GM19043 (cell line): ENCODE results near the gene DBNDD1.

Experiments
- ATAC-seq: cut with Tn5 transposase; IDR thresholded peaks from one replicate; pipeline ENCODE4 v1.9.1; 2021; ENCODE audit warnings: low read depth; ENCODE audit not compliant: unreplicated experiment

DBNDD1 gene

DNA sequence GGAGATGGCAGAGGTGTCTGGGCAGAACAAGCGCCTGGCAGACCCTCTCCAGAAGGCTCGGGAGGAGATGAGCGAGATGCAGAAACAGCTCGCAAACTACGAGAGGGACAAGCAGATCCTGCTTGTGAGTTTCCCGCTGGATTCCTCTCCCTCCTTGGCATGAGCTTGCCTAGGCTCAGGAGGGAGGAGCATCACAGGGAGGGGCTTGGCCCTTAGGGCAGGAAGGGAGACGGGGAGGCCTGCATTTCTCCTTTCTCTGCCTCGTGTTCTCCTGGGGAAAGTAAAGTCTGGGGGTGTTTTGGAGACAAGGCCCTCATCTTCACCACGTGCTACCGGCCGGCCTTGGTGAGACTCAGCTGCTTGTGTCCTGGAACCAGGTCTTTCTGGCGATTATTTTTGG lies 18.0 kb upstream of the DBNDD1 start:
- ATAC-seq: no peak

DNA sequence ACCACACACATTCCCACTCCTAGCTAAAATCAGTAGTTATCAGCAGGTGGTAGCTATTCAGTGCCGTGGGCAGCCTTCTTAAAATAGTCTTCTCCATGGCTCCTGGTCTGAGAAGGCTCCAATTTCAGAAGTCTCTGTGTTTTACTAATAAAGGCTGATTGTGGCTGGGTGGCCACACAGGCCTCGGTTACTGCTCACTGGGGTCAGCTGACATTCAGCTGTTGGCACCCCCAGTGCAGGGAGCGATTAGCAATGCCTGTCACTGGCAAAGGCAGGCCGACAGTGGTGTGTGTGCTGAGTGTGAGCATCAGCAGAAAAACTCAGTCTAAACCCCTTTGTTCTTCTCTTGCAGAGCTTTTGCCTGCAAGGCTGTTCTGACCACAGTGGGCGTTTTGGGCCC lies 16.6 kb upstream of the DBNDD1 start:
- no peak for ATAC-seq

DNA sequence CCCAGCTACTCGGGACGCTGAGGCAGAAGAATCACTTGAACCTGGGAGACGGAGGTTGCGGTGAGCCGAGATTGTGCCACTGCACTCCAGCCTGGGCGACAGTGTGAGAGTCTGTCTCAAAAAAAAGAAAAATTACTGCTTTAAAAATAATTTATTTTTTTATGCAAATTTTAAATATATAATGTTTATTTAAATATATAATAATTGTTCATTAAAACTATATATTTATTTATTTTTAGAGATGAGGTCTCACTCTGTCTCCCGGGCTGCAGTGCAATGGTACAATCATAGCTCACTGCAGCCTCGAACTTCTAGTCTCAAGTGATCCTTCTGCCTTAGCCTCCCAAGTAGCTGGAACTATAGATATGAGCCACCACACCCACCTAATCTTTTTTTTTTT lies 15.2 kb upstream of the DBNDD1 start:
- no peak for ATAC-seq

DNA sequence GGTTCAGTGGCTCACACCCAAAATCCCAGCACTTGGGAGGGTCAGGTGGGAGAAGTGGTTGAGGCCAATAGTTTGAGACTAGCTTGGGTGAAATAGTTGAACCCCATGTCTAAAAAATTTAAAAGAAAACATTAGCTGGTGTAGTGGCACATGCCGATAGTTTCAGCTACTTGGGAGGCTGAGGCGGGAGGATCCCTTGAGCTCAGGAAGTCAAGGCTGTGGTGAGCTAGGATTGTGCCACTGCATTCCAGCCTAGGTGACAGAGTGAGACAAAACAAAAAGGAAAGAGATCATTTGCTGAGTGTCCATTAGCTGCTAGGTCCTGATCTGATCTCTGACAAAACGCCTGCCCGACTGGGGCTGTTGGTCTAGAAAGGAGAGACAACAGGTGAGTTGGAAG lies 14.1 kb upstream of the DBNDD1 start:
- no peak for ATAC-seq

DNA sequence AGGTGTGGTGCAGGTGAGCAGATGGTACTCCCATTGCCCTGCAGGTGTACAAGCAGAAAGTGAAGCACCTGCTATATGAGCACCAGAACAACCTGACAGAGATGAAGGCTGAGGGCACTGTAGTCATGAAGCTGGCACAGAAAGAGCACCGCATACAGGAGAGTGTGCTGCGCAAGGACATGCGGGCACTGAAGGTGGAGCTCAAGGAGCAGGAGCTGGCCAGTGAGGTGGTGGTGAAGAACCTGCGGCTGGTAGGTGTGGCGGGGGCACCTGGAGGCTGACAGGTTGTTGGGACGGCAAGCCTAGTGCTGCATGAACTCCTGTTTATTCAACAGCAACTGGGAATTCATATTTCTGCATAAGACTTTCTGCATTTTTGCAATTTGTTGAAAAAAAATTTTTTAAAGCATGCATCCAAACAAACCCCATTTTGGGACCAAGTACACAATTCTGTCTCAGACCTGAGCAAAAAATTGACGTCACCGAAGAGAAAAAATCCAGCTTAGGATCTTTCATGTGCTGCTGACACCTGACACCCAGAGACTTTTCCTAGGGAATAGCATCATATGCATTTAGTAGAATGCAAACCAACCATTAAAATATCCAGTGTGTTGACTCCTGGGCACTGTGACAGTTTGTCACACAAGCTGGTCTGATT lies 13.5 kb upstream of the DBNDD1 start:
- no peak for ATAC-seq

DNA sequence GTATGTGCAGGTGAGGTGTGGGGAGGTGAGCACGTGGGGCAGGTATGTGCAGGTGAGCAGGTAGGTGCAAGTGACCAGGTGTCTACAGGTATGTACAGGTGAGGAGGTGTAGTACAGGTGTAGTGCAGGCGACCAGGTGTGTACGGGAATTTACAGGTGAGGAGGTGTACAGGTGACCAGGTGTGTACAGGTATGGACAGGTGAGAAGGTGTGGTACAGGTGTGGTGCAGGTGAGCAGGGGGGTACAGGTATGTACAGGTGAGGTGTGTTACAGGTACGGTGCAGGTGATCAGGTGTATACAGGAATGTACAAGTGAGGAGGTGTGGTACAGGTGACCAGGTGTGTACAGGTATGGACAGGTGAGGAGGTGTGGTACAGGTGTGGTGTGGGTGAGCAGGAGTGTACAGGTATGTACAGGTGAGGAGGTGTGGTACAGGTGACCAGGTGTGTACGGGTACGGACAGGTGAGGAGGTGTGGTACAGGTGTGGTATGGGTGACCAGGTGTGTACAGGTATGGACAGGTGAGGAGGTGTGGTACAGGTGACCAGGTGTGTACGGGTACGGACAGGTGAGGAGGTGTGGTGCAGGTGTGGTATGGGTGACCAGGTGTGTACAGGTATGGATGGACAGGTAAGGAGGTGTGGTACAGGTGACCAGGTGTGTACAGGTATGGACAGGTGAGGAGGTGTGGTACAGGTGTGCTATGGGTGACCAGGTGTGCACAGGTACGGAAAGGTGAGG lies 12.8 kb upstream of the DBNDD1 start:
- ATAC-seq: no peak

DNA sequence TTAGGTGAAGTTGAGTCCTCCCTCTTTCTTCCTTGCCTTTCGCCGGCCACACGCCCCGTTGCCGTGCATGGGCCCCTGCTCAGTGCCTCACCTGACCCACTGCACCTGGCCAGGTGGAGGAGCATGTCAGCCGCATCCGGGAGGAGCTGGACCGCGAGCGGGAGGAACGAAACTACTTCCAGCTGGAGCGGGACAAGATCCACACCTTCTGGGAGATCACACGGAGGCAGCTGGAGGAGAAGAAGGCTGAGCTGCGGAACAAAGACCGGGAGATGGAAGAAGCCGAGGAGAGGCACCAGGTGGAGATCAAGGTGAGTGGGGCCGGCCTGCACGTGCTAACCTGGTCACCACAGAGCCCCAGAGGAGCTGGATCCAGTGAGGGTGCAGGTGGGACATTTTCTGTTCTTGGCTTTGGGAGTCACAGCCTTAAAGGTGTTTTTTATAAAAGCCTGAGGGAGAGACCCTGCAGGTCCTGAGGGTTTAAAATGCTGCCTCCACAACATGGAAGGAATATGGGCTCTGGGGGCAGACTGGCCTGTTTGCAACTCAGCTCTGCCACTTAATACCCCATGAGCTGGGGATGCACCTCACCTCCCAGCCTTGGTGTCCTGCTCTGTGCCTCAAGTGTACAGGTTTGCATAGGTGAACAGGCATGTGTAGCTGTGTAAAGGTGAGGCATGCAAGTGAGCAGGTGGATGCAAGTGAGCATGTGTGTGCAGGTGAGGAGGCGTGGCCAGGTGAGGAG lies 12.1 kb upstream of the DBNDD1 start:
- no peak for ATAC-seq

DNA sequence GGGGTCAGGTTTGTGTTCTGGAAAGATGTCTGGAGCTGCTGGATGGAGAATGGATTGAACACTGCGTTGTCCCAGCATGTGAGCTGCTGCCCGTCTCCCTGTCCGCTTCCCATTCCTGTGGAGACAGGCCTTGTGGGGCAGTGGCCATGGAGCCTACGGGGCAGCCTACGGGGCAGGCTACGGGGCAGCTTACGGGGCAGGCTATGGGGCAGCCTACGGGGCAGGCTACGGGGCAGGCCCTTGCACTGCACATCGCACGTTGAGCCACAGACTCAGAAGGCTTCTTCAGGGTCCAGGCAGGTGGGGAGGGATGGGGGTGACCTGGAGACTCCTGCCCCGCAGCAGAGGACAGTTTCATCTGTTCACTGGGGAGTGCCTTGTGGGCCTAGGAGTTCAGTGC lies 9.7 kb upstream of the DBNDD1 start:
- no peak for ATAC-seq

DNA sequence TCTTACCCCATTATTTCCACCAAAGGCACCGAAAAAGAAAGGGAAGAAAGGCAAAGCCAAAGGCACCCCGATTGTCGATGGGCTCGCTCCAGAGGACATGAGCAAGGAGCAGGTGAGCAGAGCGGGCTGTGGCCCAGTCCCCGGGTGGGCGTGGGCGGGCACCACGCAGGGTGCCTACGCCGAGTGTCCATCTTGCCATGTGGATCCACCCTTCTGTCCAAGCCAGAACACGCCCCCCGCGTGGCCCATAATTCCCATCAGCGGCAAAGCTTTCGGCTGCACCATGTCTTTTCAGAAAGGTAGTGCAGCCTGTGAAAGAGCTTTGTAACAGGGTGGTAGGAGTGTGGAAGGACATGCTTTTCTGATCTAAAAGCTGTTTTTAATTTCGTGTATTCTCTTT lies 8.4 kb upstream of the DBNDD1 start:
- ATAC-seq: no peak

DNA sequence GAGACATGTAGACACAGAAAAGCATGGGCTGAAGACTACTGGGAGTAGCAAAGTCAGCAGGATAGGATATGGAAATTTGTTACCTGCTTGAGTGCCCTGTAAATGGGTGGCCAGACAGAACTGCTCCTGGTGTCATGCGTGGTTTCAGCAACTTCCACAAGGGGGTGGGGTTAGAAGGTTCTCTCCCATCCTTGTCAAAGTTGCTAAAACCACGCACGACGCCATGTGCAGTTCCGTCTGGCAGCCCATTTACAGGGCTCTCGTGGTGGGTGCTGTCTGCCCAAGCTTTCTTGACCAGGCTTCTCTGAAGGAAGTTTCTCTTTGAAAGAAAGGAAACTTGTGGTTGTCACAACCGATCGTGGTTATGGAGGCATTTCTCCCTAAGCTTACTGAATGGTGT lies 6.9 kb upstream of the DBNDD1 start:
- no peak for ATAC-seq

DNA sequence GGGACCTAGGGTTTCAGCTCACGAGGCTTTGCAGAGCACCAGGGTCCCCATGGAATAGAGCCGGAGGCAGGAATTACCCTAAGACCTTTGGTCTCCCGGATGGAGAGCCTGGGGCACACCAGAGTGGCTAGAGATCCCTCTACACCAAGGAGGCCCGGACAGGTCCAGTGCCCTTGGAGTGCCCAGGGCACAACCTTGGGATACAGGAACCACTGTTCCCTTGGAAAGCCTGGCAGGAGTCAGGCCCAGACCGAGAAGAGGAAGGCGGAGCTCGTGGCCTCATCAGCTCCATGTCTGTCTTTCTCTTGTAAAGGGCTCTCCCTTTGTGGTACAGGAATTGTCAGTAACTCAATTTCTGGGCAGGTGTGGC lies 3.8 kb upstream of the DBNDD1 start:
- no peak for ATAC-seq

DNA sequence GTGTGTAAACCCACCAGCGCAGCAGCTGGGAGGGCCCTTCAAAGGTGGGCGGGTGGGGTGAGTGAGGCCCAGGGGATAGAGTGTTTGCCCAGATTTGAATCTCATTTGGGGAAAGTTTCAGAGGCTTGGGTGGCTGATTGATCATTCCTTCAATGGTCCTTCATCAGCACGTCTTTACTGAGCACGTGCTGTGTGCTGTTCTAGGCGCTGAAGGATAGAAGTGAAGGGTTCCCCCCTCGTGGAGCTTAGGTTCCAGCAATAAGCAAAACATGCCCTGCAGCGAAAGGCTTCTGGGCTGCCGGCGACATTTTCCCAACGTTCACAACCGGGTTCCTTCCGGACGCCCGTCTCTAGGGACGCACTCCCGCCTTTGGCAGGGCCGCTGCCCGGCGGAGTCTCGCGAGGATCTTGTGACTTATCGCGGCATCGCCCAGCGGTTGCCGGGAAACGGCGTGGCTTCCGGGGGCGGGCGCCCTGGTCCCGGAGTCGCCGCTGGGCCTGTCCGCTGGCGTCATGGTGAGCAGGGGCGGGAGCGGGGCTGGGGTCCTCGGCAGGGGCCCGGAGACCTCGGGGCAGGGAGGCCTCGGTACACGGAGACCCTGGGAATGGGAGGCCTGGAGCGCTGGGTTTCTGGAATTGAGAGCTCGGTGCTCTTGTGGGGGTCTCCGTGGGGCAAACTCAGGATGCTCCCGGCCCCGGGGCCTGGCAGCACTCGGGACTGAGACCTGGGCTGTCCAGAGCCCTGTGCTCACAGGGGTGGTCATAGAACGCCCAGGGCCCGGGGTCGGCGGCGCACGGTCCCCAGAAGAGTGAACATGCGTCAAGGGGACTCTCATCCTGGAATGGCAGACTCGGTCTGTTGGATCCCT lies 3.2 kb upstream of the DBNDD1 start:
- peak; percentile 53 for ATAC-seq

DNA sequence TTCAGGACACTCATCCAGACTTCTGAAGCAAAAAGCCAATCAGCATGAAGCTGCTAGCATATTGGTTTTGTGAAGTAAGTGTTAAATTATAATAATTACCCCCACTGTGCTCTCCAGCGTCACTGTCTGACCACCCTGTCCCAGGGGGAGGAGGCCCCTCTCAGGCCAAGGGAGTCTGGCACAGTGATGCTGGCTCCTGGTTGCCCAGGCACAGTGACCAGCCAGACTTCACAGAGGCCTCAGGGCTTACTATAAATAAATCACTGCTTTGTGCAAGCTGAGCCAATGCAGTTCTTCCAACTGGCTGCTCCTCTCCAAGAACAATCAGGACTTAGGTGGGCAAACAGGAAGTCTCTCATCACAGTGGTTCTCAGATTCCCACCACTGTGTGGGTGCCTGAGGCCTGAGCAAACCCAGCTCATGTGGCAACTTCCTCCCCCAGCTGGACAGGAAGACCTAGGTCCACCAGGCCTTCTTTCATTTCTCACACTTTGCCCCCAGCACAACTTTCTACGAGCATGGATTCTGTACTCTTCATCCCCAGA lies 1.7 kb upstream of the DBNDD1 start:
- no peak for ATAC-seq

DNA sequence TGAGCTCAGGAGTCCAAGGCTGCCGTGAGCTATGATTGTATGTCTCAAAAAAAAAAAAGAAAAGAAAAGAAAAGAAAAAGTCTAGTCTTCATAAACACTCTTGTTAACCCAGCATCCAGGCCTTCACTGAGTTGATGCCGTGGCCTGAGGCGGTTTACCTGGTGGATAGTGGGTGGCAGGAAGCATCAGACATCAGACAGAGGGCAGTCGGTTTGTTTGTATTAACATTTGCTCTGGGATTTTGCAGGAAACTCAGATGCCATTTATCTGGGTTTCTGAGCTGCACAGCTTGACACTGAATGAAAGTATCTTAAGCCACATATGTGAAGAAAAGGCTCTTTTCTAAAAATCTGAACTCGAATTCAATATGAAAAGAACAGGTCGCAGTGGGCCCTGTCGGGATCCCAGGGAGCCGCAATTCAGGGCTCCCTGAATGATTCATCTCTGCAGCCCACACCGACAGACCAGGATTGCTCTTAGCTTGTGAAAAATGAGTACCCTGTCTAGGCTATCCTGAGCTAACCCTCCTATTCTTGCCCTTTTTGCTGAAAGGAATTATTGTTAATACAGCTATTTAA lies 1.1 kb upstream of the DBNDD1 start:
- no peak for ATAC-seq

DNA sequence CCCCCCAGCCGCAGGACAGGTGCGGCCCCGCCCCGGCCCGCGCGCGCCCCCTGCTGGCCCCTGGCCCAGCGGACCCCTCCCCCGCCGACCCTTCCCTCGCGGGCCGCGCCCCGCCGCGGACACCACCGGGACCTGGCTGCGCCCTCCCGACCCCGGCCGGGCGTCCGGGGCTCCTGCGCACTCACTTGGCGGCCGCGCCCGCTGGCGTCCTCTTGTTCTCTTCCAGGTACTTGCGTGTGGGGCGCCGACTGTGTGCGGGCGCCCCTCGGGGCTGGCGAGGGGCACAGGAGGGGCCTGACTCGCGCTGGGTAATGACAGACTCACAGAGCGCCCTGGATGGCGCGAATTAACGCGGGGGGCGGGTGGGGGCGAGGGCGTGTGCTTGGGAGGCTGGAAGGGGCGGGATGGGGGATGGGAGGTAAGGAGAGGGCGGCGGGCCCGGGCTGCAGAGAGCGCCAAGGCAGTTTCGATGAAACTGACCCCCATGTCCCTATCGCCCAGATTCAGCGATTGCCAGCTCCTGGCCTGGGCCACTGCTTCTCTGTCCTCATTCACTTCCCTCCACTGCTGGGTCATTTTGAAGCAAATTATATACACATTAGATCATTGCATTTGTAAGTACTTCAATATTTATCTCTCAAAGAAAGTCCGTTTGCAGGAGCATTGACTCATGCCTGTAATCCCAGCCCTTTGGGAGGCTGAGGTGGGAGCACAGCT lies 445 bp upstream of the DBNDD1 start:
- ATAC-seq: no peak

DNA sequence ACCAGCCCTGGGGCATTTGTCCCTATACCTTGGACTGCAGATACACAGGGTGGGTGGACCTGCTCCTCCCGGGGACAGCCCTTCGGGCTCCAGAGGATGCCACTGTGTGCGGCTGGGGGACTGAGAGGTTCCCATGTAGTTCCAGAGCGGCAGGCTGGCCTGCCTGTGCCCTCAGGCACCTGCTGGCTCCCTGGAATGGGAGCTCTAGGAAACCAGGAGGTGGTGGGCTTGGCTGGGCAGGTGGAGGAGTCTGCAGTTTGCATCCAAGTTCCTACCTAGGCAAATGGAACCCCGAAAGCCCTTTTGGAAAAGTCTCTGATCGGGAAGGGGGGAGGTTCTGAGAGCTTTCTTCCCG lies 982 bp downstream of the DBNDD1 start:
- ATAC-seq: no peak

DNA sequence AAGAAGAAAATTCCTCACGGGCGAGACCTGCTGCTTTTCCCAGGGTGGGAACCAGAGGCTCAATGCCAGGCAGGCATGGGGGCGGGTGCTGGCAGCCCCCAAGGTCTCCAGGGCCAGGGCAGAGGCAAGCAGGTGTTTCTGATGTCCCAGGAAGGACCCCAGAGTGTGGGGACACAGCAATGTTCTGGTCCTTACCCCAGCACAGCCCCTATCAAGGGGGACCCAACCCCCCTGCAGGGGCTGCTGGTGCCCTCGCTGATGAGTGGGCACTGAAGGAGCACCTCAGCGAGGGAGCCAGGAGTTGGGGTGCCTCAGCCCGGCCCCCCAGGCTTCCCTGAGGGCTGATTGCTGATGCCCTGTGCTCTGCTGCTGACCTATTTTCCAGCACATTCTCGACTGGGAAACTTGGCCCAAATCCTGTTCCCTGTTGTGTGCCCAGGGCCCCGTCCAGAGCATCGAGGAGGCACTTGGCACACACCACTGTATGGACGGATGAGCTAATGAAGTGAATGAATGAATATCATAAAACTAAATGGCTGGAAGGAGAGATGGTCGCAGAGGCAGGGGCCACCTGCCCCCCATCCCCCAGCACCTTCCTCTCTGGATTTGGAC lies 2.8 kb downstream of the DBNDD1 start:
- no peak for ATAC-seq

DNA sequence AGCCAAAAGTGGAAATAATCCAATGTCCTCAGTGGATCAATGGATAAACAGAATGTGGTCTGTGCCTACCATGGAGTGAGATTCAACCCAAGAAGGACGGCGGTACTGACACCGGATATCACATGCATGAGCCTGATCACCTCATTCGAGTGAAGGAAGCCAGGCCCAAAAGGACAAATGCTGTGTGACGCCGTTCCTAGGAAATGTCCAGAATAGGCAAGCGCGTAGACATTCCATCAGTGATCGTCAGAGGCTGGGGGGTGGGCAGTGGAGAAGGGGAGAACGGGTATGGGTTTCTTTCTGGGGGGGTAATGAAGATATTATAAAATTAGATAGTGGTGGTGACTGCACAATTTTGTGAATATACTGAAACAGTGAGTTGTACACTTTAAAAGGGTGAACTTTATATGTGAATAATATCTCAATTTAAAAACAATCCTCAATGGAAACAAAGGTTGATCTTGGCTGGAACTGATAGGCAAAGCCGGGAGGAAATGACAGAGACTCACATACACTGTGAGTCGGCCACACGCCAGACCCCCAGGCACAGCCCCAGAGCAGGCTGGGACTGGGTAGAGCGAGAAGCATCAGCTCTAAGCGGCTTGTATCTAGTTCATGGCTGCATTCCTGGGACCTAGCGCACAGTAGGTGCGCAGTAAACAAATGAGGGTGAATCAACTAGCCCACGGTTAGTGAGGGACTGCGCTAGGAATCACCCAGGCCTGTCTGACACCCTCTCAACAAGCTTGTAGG lies 3.5 kb downstream of the DBNDD1 start:
- ATAC-seq: no peak
